ENCODE data around the gene ESPL1. TPM values are rescaled to one million over a fixed set of nuclear protein-coding genes. Genes with fewer than 3 reads are reported as not detected.

Gene ESPL1
- total RNA-seq, 1 experiment from 2014 or later: 31.6 TPM

DNA sequence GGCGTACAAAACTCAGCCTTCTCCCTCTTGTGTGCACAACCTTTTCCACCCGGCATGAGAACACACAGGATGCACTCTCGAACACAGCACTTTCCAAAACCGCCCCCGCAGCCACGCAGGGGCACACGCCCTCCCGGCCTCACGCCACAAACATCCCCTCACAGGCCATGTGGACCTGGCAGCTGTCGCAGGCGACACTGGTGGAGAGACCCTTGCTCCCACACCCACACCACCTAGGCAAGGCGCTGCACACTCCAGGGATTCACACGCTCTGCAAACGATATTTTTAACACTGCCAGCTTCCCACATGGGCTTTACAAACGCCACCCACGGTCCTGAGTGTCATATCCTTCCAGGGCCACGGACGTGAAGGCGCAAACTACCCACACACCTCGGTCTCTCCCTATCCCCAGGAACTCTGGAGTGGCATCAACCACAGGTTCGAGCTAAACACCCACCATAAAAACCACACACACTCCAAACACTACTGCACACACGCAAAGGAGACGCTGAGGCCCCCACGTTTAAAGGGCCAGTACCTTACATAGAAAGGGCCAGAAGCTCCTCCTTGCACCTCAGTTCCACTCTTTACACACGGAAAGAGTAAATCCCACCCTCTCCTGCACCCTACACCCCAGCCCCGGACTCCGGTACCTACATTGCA lies 48.7 kb upstream of the ESPL1 start:
- ChIA-PET CTCF (interaction anchor here (0.6 kb wide), 2 partner anchors 39 to 162 kb away, joined by 3 to 4 read pairs; no protein-coding TSS in a partner anchor), POLR2A (ENCODE audit: unreplicated experiment) (interaction anchor here (0.6 to 1.3 kb wide), 4 partner anchors 49 to 1688 kb away, joined by 5 to 14 read pairs (median 8); partner anchors contain the start of genes AAAS and ESPL1)
- intact Hi-C loops (cut with micrococcal nuclease): no loop called here
- TSS peak; percentile 41 for BruUV-seq (replicated peaks)
- peaks cover under 1% of the 10 kb centered on the region; the same call in 1 of the 2 replicates for H3K36me3 ChIP-seq (ENCODE audit: low read depth, low read length)
- peak overlapping the region; percentile 66 for H3K9ac ChIP-seq (ENCODE audit: low read length)
- H3K4me3 ChIP-seq (ENCODE audit: low read length): peak overlapping the region; percentile 80
- TF ChIP-seq EZH2 (IDR thresholded peaks at IDR 0.05; ENCODE audit: low read length, unreplicated experiment) (no peak), EZH2phosphoT487 (IDR thresholded peaks at IDR 0.05; ENCODE audit: borderline replicate concordance, low read length) (no peak)
- TF ChIP-seq, protein P1, sequence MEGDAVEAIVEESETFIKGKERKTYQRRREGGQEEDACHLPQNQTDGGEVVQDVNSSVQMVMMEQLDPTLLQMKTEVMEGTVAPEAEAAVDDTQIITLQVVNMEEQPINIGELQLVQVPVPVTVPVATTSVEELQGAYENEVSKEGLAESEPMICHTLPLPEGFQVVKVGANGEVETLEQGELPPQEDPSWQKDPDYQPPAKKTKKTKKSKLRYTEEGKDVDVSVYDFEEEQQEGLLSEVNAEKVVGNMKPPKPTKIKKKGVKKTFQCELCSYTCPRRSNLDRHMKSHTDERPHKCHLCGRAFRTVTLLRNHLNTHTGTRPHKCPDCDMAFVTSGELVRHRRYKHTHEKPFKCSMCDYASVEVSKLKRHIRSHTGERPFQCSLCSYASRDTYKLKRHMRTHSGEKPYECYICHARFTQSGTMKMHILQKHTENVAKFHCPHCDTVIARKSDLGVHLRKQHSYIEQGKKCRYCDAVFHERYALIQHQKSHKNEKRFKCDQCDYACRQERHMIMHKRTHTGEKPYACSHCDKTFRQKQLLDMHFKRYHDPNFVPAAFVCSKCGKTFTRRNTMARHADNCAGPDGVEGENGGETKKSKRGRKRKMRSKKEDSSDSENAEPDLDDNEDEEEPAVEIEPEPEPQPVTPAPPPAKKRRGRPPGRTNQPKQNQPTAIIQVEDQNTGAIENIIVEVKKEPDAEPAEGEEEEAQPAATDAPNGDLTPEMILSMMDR (conservative IDR thresholded peaks at IDR 0.05; ENCODE audit: low read depth, low read length): no peak
- peak; percentile 7; the same call in 1 of the 2 replicates for ATAC-seq
- peak overlapping the region; percentile 58 for H2AFZ ChIP-seq (ENCODE audit: low read length)
- H3K79me2 ChIP-seq (ENCODE audit: low read length): peaks cover 53% of the 10 kb centered on the region
- H3K4me2 ChIP-seq (ENCODE audit: low read length): peak overlapping the region; percentile 93
- H3K27me3 ChIP-seq (ENCODE audit: low read length): no peaks in the 10 kb centered on the region
- peaks cover 47% of the 10 kb centered on the region for H3K4me1 ChIP-seq (ENCODE audit: insufficient read depth, low read length)
- peak overlapping the region; percentile 53 for H3K27ac ChIP-seq (ENCODE audit: low read length)
- H3F3A ChIP-seq (ENCODE audit: low read length, unreplicated experiment): no peaks in the 10 kb centered on the region
- H4K20me1 ChIP-seq (ENCODE audit: low read length): no peaks in the 10 kb centered on the region
- no peaks in the 10 kb centered on the region for H3K9me3 ChIP-seq (ENCODE audit: low read length)
- no peaks in the 10 kb centered on the region for H3K9me2 ChIP-seq (replicated peaks; ENCODE audit: low read length)
- DNase-seq: peak; percentile 49

DNA sequence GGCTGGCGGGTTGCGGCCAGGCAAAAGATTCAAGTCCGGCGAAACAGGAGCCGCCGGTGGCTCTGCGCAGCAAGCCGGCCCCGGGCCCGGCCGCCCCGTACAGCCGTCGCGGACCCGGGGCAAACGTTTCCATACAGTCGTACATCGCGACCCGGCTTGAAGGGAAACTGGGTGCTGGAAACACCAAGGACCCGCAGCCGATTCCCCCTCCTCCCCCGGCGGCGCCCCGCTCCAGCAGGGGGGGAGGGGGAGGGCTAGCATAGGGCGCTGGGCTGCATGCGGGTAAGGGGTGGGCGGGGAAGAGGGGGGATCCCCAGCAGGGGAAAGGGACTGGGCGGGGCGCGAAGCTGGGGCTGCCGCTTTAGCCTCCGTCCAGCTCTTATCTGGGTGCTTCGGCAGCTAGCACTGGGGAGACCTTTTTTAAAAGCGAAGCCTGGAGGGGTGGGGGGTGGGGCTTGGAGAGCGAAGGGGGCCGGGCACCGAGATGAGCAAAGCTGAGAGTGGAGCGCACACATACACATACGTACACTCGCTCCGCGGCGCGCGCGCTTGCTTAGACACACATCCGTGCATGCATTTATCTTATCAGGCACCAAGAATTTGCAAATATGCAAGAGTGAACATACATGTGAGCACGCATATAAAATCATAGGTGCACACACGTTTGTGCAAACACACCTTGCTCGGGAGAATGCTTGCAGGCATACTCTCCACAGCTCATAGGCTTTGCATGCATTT lies 48.0 kb upstream of the ESPL1 start:
- TF ChIP-seq EZH2phosphoT487 (IDR thresholded peaks at IDR 0.05; ENCODE audit: borderline replicate concordance, low read length): no peak
- TF ChIP-seq, protein P1 (conservative IDR thresholded peaks at IDR 0.05; ENCODE audit: low read depth, low read length): no peak
- POLR2A ChIA-PET (ENCODE audit: unreplicated experiment): interaction anchor here (0.6 to 1.3 kb wide), 5 partner anchors 48 to 1689 kb away, joined by 5 to 14 read pairs (median 5); partner anchors contain the start of genes AAAS, ESPL1 and MYG1

More for the DNA sequence above, 48.0 kb upstream of the ESPL1 start:
- peaks cover 54% of the 10 kb centered on the region for H3K4me1 ChIP-seq (ENCODE audit: insufficient read depth, low read length)
- peak overlapping the region; percentile 93 for H3K4me2 ChIP-seq (ENCODE audit: low read length)
- peak; percentile 75 for DNase-seq
- H3K27ac ChIP-seq (ENCODE audit: low read length): peak overlapping the region; percentile 53
- BruUV-seq (replicated peaks): no TSS peak
- H3K27me3 ChIP-seq (ENCODE audit: low read length): no peaks in the 10 kb centered on the region
- peak overlapping the region; percentile 66 for H3K9ac ChIP-seq (ENCODE audit: low read length)
- H3K36me3 ChIP-seq (ENCODE audit: low read depth, low read length): no peaks in the 10 kb centered on the region; the same call in 1 of the 2 replicates
- peaks cover 53% of the 10 kb centered on the region for H3K79me2 ChIP-seq (ENCODE audit: low read length)
- H3F3A ChIP-seq (ENCODE audit: low read length, unreplicated experiment): no peaks in the 10 kb centered on the region
- ATAC-seq: peak; percentile 41
- intact Hi-C loops (cut with micrococcal nuclease): loop anchor here (2.0 kb wide), 2 partner anchors 39 to 75 kb away; partner anchors contain the start of genes CSAD, PFDN5 and ZNF740
- CTCF ChIA-PET: interaction anchor here (0.6 kb wide), 3 partner anchors 20 to 161 kb away, joined by 3 to 5 read pairs (median 3); no protein-coding TSS in a partner anchor
- H3K9me3 ChIP-seq (ENCODE audit: low read length): no peaks in the 10 kb centered on the region
- H3K4me3 ChIP-seq (ENCODE audit: low read length): peak overlapping the region; percentile 80
- no peaks in the 10 kb centered on the region for H3K9me2 ChIP-seq (replicated peaks; ENCODE audit: low read length)
- H2AFZ ChIP-seq (ENCODE audit: low read length): peak overlapping the region; percentile 58
- no peaks in the 10 kb centered on the region for H4K20me1 ChIP-seq (ENCODE audit: low read length)

All from PC-3 (cell line).